Body of pancreas (tissue), 4 donors: ENCODE data around the gene SFN. TPM values are rescaled to one million over a fixed set of nuclear protein-coding genes. Genes with fewer than 3 reads are reported as not detected.
A peak's percentile ranks its signal among the peaks of the same experiment; 100 is the strongest.

Experiments used
- ATAC-seq: fragments of 150-250 bp; one replicate; pipeline ENCODE4 v1.9.1; 2016
- DNase-seq, 4 donors: peaks; one replicate each; pipeline ENCODE4 v3.0.0-alpha.2; 2019
- H3K27ac ChIP-seq, 4 donors: fragments of 200-600 bp; sonication (generic); 1 replicate in 3 of 4; 2 replicates in 1 of 4; pipeline versions ENCODE4 v1.5.1 to v1.6.1; 2016 to 2019; ENCODE audit warnings: mild to moderate bottlenecking in 1 of 4, mixed read lengths in 1 of 4, moderate library complexity in 1 of 4
- H3K27me3 ChIP-seq, 2 donors: fragments of 200-600 bp; sonication (generic); one replicate each; pipeline ENCODE4 v1.6.0; 2016; ENCODE audit warnings: mild to moderate bottlenecking in 1 of 2
- H3K36me3 ChIP-seq, 2 donors: fragments of 200-600 bp; sonication (generic); replicated peaks in 1 of 2; 2 replicates each; pipeline ENCODE4 v1.5.1; 2016; ENCODE audit warnings: low read depth in 2 of 2; ENCODE audit not compliant: insufficient read depth in 1 of 2
- H3K4me1 ChIP-seq: fragments of 200-600 bp; sonication (generic); one replicate; pipeline ENCODE4 v1.6.0; 2016
- H3K4me3 ChIP-seq, 2 donors: fragments of 200-600 bp; sonication (generic); 1 replicate in 1 of 2; 2 replicates in 1 of 2; pipeline ENCODE4 v1.5.1; 2016 to 2019
- H3K9me3 ChIP-seq, 3 donors: fragments of 200-600 bp; sonication (generic); 1 replicate in 2 of 3; 2 replicates in 1 of 3; pipeline ENCODE4 v1.5.1; 2016
- POLR2A ChIP-seq, 3 donors: fragments of 450-650 bp; IDR thresholded peaks; one replicate each; pipeline ENCODE4 v1.6.1; 2016; ENCODE audit warnings: antibody characterized with exemption in 3 of 3, mild to moderate bottlenecking in 2 of 3
- WGBS, 2 donors: methylation state at CpG; one replicate each; pipeline ENCODE4 v1.1.5; 2017; 5-methylcytosine and 5-hydroxymethylcytosine counted together
- intact Hi-C: fragments of 100-400 bp; cut with DNase I; formaldehyde crosslinking; loops from one replicate; pipeline ENCODE4 v1.15.1; 2023
- total RNA-seq, 2 donors: library from RNA; depleted of rRNA; stranded (reverse); fragments of >200 nt; gene quantifications; one replicate each; pipeline ENCODE4 v1.1.0, GENCODE V29; 2016
- TF ChIP-seq, protein P1 (sequence below), 7 experiments: fragments of 450-650 bp in 4 of 7; fragments of 200-600 bp in 3 of 7; sonication (generic) in 3 of 7; IDR thresholded peaks; one replicate each; pipeline ENCODE4 v1.5.1; 2016 to 2019; ENCODE audit warnings: antibody characterized with exemption in 7 of 7

Gene SFN
- total RNA-seq, 2 donors from 2014 or later = 0.66 to 1.6 TPM

DNA sequence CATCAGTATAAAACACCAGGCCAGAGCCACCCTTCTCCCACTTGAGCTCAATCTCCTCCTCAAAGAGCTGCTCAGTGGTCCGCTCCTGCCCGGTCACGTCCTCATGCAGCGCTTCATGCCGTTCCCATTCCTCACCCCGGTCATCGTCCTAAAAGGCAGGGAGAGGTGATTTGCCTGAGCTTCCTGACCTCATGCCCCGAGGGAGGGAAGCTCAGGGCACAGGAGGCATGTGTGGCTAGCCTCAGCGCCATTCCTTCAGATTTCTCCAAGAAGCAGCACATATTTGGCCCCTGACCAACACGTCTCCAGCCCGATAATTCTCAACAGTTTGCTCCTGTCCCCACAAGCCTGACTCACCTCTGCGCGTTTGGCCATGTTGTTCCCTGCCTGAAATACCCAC, 31.3 kb downstream of the SFN start:
- H3K4me1 ChIP-seq = peaks cover 16% of the 10 kb centered on the region
- no peak for ATAC-seq
- no peak overlapping the region for H3K4me3 ChIP-seq
- no peak for DNase-seq
- no peak for TF ChIP-seq POLR2A (IDR thresholded peaks at IDR 0.05)
- TF ChIP-seq, protein P1, sequence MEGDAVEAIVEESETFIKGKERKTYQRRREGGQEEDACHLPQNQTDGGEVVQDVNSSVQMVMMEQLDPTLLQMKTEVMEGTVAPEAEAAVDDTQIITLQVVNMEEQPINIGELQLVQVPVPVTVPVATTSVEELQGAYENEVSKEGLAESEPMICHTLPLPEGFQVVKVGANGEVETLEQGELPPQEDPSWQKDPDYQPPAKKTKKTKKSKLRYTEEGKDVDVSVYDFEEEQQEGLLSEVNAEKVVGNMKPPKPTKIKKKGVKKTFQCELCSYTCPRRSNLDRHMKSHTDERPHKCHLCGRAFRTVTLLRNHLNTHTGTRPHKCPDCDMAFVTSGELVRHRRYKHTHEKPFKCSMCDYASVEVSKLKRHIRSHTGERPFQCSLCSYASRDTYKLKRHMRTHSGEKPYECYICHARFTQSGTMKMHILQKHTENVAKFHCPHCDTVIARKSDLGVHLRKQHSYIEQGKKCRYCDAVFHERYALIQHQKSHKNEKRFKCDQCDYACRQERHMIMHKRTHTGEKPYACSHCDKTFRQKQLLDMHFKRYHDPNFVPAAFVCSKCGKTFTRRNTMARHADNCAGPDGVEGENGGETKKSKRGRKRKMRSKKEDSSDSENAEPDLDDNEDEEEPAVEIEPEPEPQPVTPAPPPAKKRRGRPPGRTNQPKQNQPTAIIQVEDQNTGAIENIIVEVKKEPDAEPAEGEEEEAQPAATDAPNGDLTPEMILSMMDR (IDR thresholded peaks at IDR 0.05) = no peak
- peaks cover 5 to 12% of the 10 kb centered on the region in 2 donors for H3K36me3 ChIP-seq
- intact Hi-C loops = no loop called here
- WGBS, 2 donors = 93 to 97% methylated on average over 12 to 13 of the region's 13 CpGs
- no peak overlapping the region for H3K27ac ChIP-seq
- H3K27me3 ChIP-seq = no peaks in the 10 kb centered on the region
- H3K9me3 ChIP-seq = no peaks in the 10 kb centered on the region

DNA sequence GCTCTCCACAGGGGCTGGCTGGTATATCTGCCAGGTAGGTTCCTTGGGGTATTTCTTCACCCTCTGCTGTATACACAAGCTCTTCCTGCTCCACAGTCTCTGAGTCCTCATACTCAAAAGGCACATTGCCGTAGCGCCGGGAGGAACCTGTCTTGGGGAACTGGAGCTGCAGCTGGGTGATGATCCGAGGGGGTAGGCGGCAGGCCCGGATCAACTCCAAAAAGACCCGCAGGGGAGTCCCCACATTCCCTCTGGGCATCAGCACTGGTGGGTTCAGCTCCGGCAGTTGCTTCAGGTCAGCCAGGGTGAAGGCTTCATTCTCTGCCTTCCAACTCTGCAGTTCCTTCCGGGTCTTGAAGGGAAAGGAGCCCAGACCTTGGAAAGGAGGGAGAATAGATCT, 34.4 kb downstream of the SFN start:
- 88 to 94% methylated on average over 4 to 9 of the region's 9 CpGs for WGBS, 2 donors
- ATAC-seq (no peak), DNase-seq (no peak)
- no peaks in the 10 kb centered on the region for H3K9me3 ChIP-seq
- intact Hi-C loops = no loop called here
- no peak for TF ChIP-seq POLR2A (IDR thresholded peaks at IDR 0.05)
- TF ChIP-seq, protein P1 (IDR thresholded peaks at IDR 0.05) = no peak
- H3K4me1 ChIP-seq = peaks cover 20% of the 10 kb centered on the region
- H3K36me3 ChIP-seq = peaks cover 2 to 9% of the 10 kb centered on the region in 2 donors
- H3K27me3 ChIP-seq = no peaks in the 10 kb centered on the region
- no peak overlapping the region for H3K27ac ChIP-seq
- no peak overlapping the region for H3K4me3 ChIP-seq

DNA sequence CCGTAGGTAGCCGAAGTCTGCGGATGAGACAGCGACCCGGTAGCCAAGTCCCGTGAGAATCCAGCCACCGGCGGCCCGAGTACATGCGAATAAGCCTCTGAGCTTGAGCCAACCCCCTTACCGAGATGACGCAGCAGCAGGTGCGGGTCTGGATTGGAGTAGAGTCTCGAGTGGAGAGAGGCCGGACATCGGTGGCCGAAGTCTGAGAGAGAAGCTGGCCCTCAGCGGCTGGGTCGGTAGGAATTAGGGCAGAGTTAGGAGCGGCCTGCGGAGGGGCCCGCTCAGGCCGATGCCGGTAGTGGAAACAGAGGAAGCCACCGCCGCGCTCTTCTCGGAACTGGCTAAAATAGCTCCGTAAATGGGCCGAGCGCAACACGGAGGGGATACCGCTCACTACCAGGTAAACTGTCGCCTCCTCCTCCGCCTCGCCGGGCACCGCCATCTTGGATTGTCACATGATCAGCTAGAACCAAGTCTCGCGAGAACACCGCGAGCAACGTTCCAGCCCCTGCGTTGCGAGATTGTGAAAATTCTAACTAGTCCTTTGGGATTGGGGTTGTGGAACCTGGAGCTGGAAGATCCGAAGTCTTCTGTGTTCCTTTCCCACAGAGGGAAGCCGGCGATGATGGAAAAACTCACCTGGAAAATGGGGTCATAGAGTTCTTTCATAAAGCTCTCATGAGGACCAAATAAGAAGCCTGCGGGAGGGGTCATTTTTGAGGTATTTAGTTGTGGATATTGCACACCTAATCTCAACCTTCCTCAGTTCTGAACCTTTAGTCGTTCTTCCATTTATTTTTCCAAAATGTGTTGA, 37.3 kb downstream of the SFN start, which contains the start of gene GPATCH3:
Gene GPATCH3, minus strand, starts transcription at position 467 of the 814 bp plus-strand sequence. Its CDS starts 25 bp downstream, at position 442.
- H3K9me3 ChIP-seq = no peaks in the 10 kb centered on the region
- 0 to 1% methylated on average over 15 to 50 of the region's 50 CpGs for WGBS, 2 donors
- intact Hi-C loops = no loop called here
- H3K27ac ChIP-seq = peak within 1 kb of the TSS; percentile 70 to 86 (median 80)
- H3K27me3 ChIP-seq = no peaks in the 10 kb centered on the region
- peak; percentile 94 for ATAC-seq
- peak within 1 kb of the TSS; percentile 78 to 98 for H3K4me3 ChIP-seq
- TF ChIP-seq POLR2A (IDR thresholded peaks at IDR 0.05) = peak; percentile 34 to 86 (median 75)
- TF ChIP-seq, protein P1 (IDR thresholded peaks at IDR 0.05) = no peak
- H3K36me3 ChIP-seq = peaks cover 0 to 2% of the 10 kb centered on the region in 2 donors
- H3K4me1 ChIP-seq = peaks cover 25% of the 10 kb centered on the region
- DNase-seq = peak; percentile 94 to 95 (median 95)

DNA sequence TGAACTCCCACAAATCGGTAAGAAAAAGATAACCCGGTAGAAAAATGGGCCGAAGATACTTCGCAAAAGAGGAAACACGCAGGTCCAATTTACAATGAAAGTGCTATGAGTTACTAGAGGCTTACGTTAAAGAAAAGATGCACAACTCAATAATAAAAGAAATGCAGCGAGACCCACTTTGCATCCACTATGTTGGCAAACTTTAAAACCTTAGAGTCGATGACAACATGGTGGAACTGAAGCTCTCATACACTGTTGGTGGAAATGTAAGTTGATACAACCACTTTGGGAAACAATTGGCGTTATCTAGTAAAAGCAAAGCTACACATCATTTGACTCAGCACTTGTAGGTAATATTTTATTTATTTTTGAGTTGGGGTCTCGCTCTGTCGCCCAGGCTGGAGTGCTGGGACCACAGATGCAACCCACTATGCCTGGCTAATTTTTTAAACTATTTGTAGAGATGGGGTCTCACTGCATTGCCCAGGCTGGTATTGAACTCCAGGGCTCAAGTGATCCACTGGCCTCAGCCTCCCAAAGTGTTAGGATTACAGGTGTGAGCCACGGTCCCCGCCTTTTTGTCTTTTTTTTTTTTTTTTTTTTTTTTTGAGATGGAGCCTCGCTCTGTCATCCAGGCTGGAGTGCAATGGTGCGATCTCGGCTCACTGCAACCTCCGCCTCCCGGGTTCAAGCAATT, 38.0 kb downstream of the SFN start:
- intact Hi-C loops = no loop called here
- Histone ChIP-seq H3K36me3 (peaks cover 0 to 2% of the 10 kb centered on the region in 2 donors), H3K4me1 (peaks cover 25% of the 10 kb centered on the region), H3K27me3 (no peaks in the 10 kb centered on the region), H3K9me3 (no peaks in the 10 kb centered on the region), H3K4me3 (peak overlapping the region; percentile 78 to 98), H3K27ac (peak overlapping the region; percentile 70 to 86 (median 80))
- WGBS, 2 donors = 47 to 54% methylated on average over 13 to 14 of the region's 18 CpGs
- TF ChIP-seq POLR2A (IDR thresholded peaks at IDR 0.05) = no peak
- ATAC-seq (no peak), DNase-seq (no peak)
